Medulla oblongata (tissue), 1 donor: ENCODE data around the gene KDM4C.

Experiments used
- DNase-seq: peaks from one replicate; pipeline ENCODE4 v3.0.0-alpha.2; 2015; ENCODE audit errors: extremely low spot score

Gene KDM4C

GRCh38 chr9:7037176-7037575, 279.4 kb downstream of the KDM4C start:
- DNase-seq: no peak

DNA sequence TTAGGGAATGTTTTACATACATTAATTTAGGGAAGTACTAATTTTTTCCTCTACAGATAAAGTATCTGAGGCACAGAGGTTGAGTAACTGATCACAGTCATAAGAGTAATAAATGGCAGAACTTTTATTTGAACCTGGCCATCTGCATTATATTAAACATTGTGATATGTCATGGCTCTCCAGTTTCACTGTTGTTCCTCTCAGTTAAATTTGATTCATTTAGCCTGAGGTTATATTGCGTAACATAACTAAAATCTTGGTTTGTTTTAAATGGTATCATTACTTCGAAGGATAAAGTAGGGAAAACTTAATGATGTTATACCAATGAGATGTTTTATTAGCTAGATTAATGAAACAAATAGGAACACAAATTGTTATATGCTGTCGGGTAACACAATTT, 284.4 kb downstream of the KDM4C start:
- no peak for DNase-seq

- DNase-seq: no peak
These were observed 287.6 kb downstream of the KDM4C start for GRCh38 chr9:7045361-7045760.

DNA sequence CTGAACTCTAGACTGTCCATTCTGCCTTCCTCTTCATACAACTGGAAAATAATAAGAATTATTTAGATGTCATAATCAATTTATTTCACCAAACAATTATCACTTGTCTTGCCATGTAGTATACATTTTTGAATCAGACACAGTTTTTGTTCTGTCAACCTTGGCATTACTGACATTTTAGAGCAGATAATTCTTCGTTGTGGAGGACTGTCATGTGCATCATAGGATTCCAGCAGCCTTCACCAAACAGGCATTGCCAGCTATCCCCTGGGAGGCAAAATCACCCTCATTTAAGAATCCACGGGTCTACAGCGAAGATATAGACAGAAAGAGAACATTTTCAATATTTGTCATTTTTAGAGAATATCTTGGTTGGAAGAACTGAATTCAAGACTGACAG, 293.9 kb downstream of the KDM4C start:
- DNase-seq: no peak

DNA sequence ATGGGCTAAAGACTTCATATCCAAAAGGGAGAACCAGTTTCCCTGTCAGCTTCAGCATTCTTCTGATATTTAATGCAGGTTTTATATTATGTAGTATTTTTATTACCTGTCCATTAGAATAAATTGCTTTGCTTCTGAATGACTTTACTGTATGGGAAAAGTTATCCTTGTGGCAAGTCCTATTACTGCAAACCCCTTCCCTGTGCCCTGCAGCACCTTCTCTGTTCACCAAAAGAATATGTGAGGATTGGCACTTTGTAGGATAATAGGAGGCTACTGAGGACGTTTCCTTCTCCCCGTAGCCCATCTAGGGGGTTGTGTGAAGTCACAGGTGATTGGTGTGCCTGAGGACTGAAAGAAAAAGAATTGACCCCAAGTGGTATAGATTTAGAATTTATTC, 296.1 kb downstream of the KDM4C start:
- DNase-seq: no peak

DNA sequence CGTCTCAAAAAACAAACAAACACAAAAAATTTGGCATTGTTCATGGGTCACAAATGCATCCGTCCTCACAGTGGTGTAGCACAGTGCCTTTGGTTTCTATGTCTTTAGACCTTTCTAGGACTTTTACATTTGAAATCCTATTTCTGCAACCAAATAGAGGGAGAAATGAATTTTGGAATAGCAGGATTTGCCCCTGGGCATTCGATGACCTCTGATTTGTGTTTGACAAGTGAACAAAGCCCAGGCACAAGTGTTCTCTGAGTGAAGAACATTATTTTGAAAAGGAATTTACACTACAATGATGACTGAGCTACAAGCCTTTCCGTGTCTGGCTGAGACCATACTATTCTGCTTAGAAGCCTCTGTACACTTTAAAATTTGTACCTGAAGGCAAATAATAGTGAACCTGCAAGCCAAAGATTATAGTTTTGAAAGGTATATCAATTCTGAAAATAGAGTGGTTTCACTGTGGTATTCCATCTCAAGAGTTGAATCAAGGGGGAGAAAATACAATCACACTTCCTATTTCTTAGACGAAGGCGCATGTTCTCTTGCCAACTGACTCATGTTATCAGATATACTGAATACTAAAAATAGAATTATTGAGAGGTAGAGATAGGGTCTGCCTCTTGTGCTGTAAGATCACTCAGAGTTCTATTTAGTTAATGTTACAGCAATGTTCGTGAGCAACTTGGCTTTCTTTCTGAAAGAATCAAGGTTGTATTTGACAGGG, 297.6 kb downstream of the KDM4C start:
- no peak for DNase-seq

GRCh38 chr9:7056254-7056653, 298.5 kb downstream of the KDM4C start:
- DNase-seq: no peak

- DNase-seq: no peak
These were observed 300.7 kb downstream of the KDM4C start for GRCh38 chr9:7058473-7058872.

- DNase-seq: no peak
These were observed 309.4 kb downstream of the KDM4C start for GRCh38 chr9:7067169-7067568.

GRCh38 chr9:7071916-7072315, 314.1 kb downstream of the KDM4C start:
- DNase-seq: no peak

GRCh38 chr9:7073706-7074105, 315.9 kb downstream of the KDM4C start:
- DNase-seq: no peak

DNA sequence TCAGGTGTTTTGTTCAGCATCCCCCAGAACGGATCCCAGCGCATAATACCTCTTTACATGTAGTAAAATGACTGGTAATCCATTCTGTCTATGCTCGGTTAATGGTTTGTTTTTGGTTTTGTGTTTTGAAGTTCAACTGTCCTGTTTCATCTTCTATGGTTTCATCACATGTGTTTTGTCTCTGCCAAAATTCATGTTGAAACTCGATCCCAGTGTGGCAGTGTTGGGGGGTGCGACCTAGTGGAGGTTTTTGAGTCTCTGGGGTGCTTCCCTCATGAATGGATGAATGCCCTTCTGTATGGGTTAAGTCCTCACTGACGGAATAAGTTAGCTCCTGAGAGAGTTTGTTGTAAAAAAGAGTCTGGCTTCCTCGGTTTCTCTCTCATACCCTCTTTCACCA, 317.4 kb downstream of the KDM4C start:
- DNase-seq: no peak

DNA sequence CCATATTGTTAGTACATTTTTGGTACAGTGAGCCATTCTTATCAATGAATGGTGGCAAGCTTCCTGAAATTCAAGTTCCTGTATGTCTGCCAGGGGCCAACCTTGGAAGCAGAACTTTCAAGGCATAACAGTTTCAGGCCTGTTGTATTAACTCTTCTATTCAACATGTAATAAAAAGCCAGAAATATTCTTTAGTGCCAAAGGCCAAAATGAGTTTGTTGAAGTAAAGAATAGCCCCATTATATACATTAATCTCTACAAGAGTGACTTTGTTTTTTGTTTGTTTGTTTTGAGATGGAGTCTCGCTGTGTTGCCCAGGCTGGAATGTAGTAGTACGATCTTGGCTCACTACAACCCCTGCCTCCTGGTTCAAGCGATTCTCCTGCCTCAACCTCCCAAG, 321.3 kb downstream of the KDM4C start:
- no peak for DNase-seq

DNA sequence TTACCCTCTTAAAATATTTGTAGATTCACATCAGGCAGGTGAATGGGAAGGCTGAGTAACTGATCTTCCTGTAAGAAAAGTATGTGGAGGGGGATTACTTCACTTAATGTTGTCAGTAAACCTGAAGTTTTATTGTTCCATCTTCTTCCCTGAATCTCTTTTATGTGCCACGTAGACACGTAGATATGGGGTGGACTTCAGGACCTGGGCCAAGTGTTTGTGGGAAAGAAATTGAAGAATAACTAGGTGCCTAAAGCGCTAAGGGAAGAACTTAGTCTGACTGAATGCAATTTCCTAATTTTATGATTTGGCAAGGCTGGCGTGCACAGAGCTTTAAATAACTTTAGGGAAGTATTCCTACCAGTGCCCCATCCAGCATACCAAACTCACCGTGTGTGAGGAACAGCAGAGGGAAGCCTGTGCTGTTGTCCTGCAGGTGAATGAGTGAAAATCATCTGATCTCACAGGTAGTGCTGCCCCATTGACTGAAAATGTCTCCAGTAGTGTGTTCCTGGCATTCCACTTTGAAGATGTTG, 323.4 kb downstream of the KDM4C start:
- DNase-seq: no peak

DNA sequence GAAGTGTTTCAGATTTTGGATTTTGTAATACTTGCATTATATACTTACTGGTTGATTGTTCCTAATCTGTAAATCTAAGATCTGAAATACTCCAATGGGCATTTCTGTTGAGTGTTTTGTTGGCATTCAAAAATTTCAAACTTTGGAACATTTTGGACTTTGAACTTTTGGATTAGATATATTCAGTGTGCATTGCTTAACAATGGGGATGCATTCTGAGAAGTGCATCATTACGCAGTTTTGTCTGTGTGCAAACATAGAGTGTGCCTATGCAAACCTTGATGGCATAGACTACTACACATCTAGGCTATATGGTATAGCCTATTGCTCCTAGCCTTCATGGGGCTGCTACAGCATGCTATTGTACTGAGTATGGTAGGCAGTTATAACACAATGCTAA, 325.4 kb downstream of the KDM4C start:
- no peak for DNase-seq

- DNase-seq: no peak
These were observed 327.6 kb downstream of the KDM4C start for GRCh38 chr9:7085357-7085756.

DNA sequence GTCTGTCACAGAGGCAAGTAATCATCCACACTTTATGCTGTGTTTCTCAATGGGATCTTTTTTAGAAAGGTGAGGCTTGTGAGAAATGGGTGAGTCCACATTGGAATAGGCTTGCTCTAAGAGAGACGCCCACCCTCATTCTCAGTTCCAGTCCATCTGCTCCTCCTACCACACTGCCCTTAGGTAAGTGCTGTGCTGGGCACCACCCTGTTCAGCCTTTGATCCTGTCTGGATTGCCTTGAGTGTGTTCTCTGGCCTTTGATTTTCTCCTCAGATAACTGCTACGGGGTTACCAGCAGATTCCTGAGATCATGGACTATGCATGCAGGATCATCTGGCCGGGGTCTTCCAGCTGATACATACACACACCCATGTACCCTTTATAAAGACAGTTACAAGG, 328.6 kb downstream of the KDM4C start:
- no peak for DNase-seq

DNA sequence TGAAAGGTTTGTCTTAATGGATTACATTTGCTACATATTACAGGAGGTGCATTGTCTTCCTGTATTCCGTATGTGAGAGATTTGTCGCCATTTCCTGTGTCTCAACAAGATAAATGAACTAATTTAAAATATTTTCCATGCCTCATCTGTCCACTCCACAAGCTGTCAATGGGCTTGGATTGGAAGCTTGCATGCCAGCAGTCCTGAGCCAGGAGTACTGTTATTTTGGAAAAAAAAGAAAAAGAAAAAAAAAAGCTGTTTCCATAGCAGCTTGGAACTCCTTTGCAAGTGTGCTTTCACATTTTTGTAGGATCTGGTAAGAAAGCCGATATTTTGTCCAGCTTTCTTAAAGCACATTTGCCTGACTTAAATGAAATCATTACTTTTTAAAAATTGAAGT, 330.8 kb downstream of the KDM4C start:
- peak; percentile 26 for DNase-seq

DNA sequence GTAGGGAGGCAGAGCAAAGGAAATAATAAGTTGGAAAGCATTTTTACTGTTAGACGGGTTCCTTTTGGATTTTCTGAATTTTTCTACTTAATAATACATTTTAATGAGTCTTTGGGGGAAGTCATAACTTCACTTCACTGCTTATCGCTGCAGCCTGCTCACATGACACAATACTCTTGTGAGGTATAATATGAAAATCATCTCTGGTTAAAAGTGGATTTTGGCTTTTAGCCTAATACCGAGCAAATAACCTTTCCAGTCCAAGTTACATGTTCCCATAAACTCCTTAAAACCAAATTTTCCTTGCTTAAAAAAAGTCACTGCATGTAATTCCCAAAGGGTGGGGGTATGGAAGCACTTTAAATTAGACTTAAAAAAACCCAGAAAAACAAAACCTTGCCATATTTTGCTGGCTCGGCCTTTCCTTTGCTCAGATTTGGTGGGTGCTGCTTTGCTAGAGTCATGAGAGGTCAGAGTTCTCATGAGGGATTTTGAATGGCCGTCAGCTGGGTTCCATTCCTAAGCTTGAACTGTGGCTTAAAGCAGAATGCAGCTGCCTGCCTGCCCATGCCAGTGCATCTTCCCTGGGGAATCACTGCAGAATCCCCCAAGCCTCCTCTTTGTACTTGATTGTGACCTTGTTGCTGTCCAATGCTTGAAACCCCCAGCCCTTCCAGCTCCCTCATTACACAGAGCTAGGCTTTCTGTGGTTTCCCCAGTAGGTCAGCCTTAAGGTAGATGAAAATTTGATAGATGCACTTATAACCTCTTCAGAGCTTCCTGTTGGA, 331.8 kb downstream of the KDM4C start:
- no peak for DNase-seq

DNA sequence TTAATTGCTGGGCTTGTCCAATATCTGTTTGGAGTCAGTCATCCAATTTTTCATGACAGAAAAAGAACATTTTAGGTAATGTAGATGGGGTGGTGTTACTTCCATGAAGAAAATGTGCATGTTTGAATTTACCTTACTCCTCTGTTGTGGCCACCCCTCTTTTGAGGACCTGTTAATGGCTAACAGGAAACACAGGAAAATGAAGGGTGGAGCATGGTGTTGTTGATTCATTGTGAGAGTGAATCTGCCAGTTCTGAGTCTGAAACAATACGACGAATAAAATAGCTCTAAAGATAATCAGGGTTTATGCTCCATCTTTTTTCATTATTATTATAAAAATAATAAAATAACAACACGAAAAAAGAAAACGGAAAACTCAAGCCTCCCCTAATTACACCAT, 335.3 kb downstream of the KDM4C start:
- no peak for DNase-seq

DNA sequence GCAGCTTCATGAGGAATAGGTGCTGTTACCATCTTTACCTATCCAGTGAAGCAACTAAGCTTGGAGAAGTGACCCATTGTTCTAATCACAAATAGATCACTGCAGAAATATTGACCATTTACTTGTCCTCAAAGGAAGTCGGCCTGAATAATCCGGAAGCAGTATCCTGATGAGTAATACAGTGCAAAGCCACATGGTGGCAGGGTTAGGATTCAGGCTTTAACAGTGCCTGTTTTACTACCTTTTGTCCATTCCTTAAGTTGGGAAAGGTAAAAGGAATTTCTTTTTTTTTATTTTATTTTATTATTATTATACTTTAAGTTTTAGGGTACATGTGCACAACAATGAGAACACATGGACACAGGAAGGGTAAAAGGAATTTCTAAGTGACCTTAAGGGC, 336.3 kb downstream of the KDM4C start:
- DNase-seq: peak; percentile 26

- DNase-seq: no peak
These were observed 336.8 kb downstream of the KDM4C start for GRCh38 chr9:7094576-7094975.

DNA sequence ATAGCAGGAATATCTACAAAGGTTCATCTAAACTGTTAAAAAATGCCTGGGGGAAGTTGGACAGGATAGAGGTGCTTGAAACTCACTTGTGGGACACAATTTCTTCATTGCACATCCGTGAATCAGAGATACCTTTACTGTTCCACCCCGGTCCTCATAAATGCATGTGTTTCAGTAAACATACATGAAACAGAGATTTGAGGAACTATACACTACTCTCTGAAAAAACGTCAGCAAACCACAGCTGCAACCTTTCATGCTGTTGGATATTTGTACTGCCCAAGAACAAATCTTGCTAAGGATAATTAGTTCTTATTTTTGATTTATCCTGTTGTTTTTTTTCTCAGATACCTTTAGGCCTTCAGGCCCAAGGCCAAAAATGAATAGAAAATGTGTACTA, 337.3 kb downstream of the KDM4C start:
- DNase-seq: no peak
